Measurements from ENCODE around the gene BSN.

- TF ChIP-seq CTCF (conservative IDR thresholded peaks at IDR 0.05): no peak; the same call in 1 of the 2 replicates
- no peak for TF ChIP-seq EZH2 (IDR thresholded peaks at IDR 0.05; ENCODE audit: low read depth)
These were observed 146.3 kb downstream of the BSN start for GRCh38 chr3:49700453-49701128.
